ENCODE data around the gene NEDD9. TPM values are rescaled to one million over a fixed set of nuclear protein-coding genes. Genes with fewer than 3 reads are reported as not detected.
A peak's percentile ranks its signal among the peaks of the same experiment; 100 is the strongest.

The NEDD9 gene
- total and polyA plus RNA-seq, 2 of the 4 experiments (the other 2 are of a cell fraction) = 7.6 to 16.5 TPM

DNA sequence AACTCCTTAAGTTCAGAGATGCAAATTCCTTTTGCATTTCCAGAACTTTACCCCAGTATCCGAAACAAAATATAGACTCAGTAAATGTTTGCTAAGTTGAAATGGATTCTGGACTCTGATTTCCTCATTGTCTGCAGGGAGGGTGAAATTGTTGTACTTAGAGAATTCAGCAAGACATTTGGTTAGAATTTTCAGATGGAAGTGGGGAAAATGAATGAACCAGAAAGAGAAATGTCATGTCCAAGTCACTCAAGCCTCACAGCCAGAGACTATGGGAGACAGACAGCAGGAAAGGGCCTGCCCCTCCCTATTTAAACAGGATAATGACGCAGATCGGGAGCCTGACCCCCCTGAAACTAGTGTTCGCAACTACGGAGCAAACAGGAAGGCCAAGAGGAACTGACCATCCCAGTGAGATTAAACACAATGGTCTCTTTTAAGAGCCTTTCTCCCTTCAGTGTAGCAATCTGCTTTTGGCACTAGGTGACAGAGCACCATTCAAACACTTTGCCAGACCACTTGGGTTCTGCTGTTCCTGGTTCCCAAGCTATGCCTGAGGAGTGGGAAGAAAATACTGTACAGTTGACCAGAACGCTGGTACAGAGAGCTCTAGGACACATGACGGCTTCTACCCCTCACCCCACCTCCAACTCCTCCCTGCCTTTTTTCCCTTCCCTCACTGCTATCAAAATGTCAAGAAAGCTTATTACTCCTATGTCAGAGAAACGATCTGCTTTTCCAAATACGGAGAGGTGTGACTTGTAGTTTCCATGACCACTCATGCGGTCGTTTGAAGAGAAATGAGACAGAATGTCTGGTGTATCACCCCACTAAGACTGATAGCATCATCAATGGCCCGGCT, 13.7 kb downstream of the NEDD9 start:
- intact Hi-C loops (cut with micrococcal nuclease) = no loop called here
- no peak for ATAC-seq (ENCODE audit: low read depth)
- Histone ChIP-seq H4K8ac (ENCODE audit: low read depth in 2 of 2, low read length in 2 of 2) (peak overlapping the region in 1 of 2 experiments; percentile 42; a peak in 2 of 4 replicates), H3K14ac (replicated peaks; ENCODE audit: low read depth, low read length) (peak overlapping the region; percentile 34; the same call in 1 of the 2 replicates), H2BK15ac (ENCODE audit: low read depth, low read length) (0 out of 3 replicates have a peak overlapping the region, but pooled peaks have one; percentile 1), H3K79me1 (ENCODE audit: low read depth in 1 of 2, low read length in 2 of 2) (peaks cover 19 to 93% of the 10 kb centered on the region in 2 experiments; a peak in 3 of 4 replicates), H3K27me3 (ENCODE audit: control insufficient read depth, insufficient read depth, low read length) (no peaks in the 10 kb centered on the region), H3K56ac (ENCODE audit: extremely low read depth, insufficient read depth, low read length) (no peak overlapping the region), H3K4me2 (ENCODE audit: low read depth, low read length) (peak overlapping the region; percentile 26; the same call in 1 of the 2 replicates), H2AK5ac (ENCODE audit: low read depth, low read length) (no peak overlapping the region), H4K5ac (ENCODE audit: low read depth, low read length) (peak overlapping the region; percentile 18; the same call in 1 of the 2 replicates), H3K4ac (ENCODE audit: low read depth, low read length) (peak overlapping the region; percentile 13), H2AFZ (replicated peaks; ENCODE audit: low read length, poor library complexity) (no peak overlapping the region), H3K36me3 (ENCODE audit: control insufficient read depth, insufficient read depth, low read length) (peaks cover 6% of the 10 kb centered on the region), H4K91ac (ENCODE audit: insufficient read depth, low read depth, low read length) (no peak overlapping the region; the same call in 1 of the 2 replicates), H4K20me1 (ENCODE audit: insufficient read depth, low read length) (peaks cover 28% of the 10 kb centered on the region), H2AK9ac (replicated peaks; ENCODE audit: low read depth, low read length, poor library complexity) (no peak overlapping the region), H3K9ac (ENCODE audit: low read depth, low read length) (no peak overlapping the region), H2BK120ac (ENCODE audit: low read depth, low read length) (peak overlapping the region; percentile 14; the same call in 1 of the 2 replicates), H2BK5ac (ENCODE audit: low read depth, low read length, poor library complexity, severe bottlenecking) (no peak overlapping the region), H3K23ac (ENCODE audit: low read depth, low read length) (peak overlapping the region; percentile 50; the same call in 1 of the 2 replicates), H3K9me1 (ENCODE audit: insufficient read depth, low read length) (peaks cover 17% of the 10 kb centered on the region), H3K4me3 (ENCODE audit: insufficient read depth, low read depth, low read length) (no peak overlapping the region), H3K27ac (ENCODE audit: insufficient read depth, low read length) (no peak overlapping the region), H3K4me1 (ENCODE audit: control insufficient read depth, insufficient read depth, low read length) (peaks cover 6% of the 10 kb centered on the region; the same call in 1 of the 2 replicates), H2BK20ac (ENCODE audit: low read depth, low read length) (no peak overlapping the region), H3K9me3 (ENCODE audit: control insufficient read depth, insufficient read depth, low read length) (no peaks in the 10 kb centered on the region), H3K18ac (ENCODE audit: low read depth, low read length) (peak overlapping the region; percentile 3; the same call in 1 of the 2 replicates)
- in situ Hi-C loops (cut with MboI; ENCODE audit: low sequenced_read_pairs) = no loop called here
- DNase-seq = no peak
- no TSS peak for BruUV-seq (replicated peaks)
- TF ChIP-seq NFE2L2 (IDR thresholded peaks at IDR 0.05; ENCODE audit: low read depth, low read length) = no peak
- peak; percentile 48; the same call in 1 of the 2 replicates for TF ChIP-seq POLR2A (IDR thresholded peaks at IDR 0.05; ENCODE audit: low read depth, low read length)
- no CpG with 5 or more reads among the region's 12 CpGs for WGBS, 2 experiments (ENCODE audit: extremely low coverage in 2 of 2, insufficient read length in 1 of 2)
- CTCF ChIA-PET = no interaction called here
- dilution Hi-C loops (cut with HindIII; ENCODE audit: low sequenced_read_pairs, unreplicated experiment) = no loop called here
- POLR2A ChIA-PET (ENCODE audit: unreplicated experiment) = no interaction called here

All from IMR-90 (cell line).